RWPE1 (cell line): ENCODE measurements around the gene CDH13.

Experiments
- CTCF ChIA-PET: fragments of 350-600 bp; sonication (Branson Sonifier 250); formaldehyde crosslinking; extraction: SDS; loops from one replicate; lab custom pipeline; 2021; lab: Yijun Ruan, JAX
- POLR2A ChIA-PET: fragments of 400-600 bp; formaldehyde crosslinking; extraction: SDS; loops from one replicate; lab custom pipeline; 2020; ENCODE audit warnings: antibody characterized with exemption; ENCODE audit not compliant: low non-redundant PET; lab: Yijun Ruan, JAX
- DNase-seq: peaks from one replicate; pipeline ENCODE4 v3.0.0; 2012; ENCODE audit warnings: low spot score
- H3K27ac ChIP-seq: fragments of 450-650 bp; 2 replicates; pipeline ENCODE4 v1.5.1; 2017
- TF ChIP-seq, protein P1 (sequence below): fragments of 450-650 bp; conservative IDR thresholded peaks from 2 replicates; pipeline ENCODE4 v1.5.1; 2017; ENCODE audit warnings: low read depth, mild to moderate bottlenecking

Gene CDH13

GRCh38 chr16:82792693-82793092 lies 165.9 kb downstream of the CDH13 start:
- ChIA-PET CTCF (no interaction called here), POLR2A (no interaction called here)
- no peak overlapping the region for H3K27ac ChIP-seq
- DNase-seq: no peak
- TF ChIP-seq, protein P1, sequence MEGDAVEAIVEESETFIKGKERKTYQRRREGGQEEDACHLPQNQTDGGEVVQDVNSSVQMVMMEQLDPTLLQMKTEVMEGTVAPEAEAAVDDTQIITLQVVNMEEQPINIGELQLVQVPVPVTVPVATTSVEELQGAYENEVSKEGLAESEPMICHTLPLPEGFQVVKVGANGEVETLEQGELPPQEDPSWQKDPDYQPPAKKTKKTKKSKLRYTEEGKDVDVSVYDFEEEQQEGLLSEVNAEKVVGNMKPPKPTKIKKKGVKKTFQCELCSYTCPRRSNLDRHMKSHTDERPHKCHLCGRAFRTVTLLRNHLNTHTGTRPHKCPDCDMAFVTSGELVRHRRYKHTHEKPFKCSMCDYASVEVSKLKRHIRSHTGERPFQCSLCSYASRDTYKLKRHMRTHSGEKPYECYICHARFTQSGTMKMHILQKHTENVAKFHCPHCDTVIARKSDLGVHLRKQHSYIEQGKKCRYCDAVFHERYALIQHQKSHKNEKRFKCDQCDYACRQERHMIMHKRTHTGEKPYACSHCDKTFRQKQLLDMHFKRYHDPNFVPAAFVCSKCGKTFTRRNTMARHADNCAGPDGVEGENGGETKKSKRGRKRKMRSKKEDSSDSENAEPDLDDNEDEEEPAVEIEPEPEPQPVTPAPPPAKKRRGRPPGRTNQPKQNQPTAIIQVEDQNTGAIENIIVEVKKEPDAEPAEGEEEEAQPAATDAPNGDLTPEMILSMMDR: no peak

GRCh38 chr16:82793528-82794245 lies 166.9 kb downstream of the CDH13 start:
- TF ChIP-seq, protein P1: no peak
- ChIA-PET POLR2A (no interaction called here), CTCF (no interaction called here)
- no peak overlapping the region for H3K27ac ChIP-seq
- no peak for DNase-seq

GRCh38 chr16:82796047-82796446 lies 169.3 kb downstream of the CDH13 start:
- CTCF ChIA-PET: no interaction called here
- POLR2A ChIA-PET: no interaction called here
- no peak for DNase-seq
- TF ChIP-seq, protein P1: no peak
- H3K27ac ChIP-seq: no peak overlapping the region

DNA sequence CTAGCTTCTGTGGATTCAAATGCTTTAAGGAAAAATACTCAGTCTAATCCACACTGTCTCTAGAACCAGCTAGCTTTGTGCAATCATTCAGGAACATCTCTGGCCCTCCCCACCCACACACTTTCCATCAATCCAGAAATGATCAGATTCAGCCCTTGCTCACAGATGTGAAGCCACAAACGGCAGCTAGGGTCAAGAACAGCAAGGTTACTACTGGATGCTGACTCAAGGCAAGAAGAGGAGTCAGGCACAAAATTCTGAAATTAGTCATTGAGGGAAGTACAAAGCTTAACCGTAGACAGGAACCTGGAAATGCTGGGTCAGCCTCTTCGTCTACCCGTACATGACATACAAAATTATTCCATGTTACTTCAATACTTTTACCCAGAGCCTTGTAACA lies 174.6 kb downstream of the CDH13 start:
- CTCF ChIA-PET: no interaction called here
- no peak overlapping the region for H3K27ac ChIP-seq
- TF ChIP-seq, protein P1: no peak
- no peak for DNase-seq
- POLR2A ChIA-PET: no interaction called here

- H3K27ac ChIP-seq: no peak overlapping the region
- ChIA-PET POLR2A (no interaction called here), CTCF (no interaction called here)
- DNase-seq: no peak
- TF ChIP-seq, protein P1: no peak
These were observed 179.1 kb downstream of the CDH13 start for GRCh38 chr16:82805866-82806265.

- ChIA-PET POLR2A (no interaction called here), CTCF (no interaction called here)
- TF ChIP-seq, protein P1: no peak
- H3K27ac ChIP-seq: no peak overlapping the region
- DNase-seq: no peak
These were observed 180.5 kb downstream of the CDH13 start for GRCh38 chr16:82807311-82807710.
